Mucosa of rectum (tissue), 2 donors: Measurements from ENCODE around the gene OLR1.

Experiments
- H3K27ac ChIP-seq, 2 donors: one replicate each; pipeline ENCODE4 v1.7.0; 2013; ENCODE audit warnings: inconsistent platforms in 2 of 2, low read depth in 2 of 2, low read length in 2 of 2
- H3K27me3 ChIP-seq, 2 donors: one replicate each; pipeline ENCODE4 v1.7.0; 2013; ENCODE audit warnings: low read length in 2 of 2; ENCODE audit not compliant: control insufficient read depth in 2 of 2, insufficient read depth in 2 of 2
- H3K36me3 ChIP-seq, 2 donors: one replicate each; pipeline ENCODE4 v1.7.0; 2013; ENCODE audit warnings: low read length in 2 of 2; ENCODE audit not compliant: control insufficient read depth in 2 of 2, insufficient read depth in 2 of 2
- H3K4me1 ChIP-seq, 2 donors: one replicate each; pipeline ENCODE4 v1.7.0; 2013; ENCODE audit warnings: low read length in 2 of 2, mild to moderate bottlenecking in 1 of 2; ENCODE audit not compliant: control insufficient read depth in 2 of 2, insufficient read depth in 2 of 2
- H3K4me3 ChIP-seq, 2 donors: one replicate each; pipeline ENCODE4 v1.7.0; 2013; ENCODE audit warnings: low read length in 2 of 2
- H3K9ac ChIP-seq, 2 donors: one replicate each; pipeline ENCODE4 v1.7.0; 2013; ENCODE audit warnings: low read length in 2 of 2, low read depth in 1 of 2, mild to moderate bottlenecking in 1 of 2
- H3K9me3 ChIP-seq, 2 donors: one replicate each; pipeline ENCODE4 v1.7.0; 2013; ENCODE audit warnings: low read length in 2 of 2; ENCODE audit not compliant: control insufficient read depth in 2 of 2
- donor health status: healthy.
- donor health status: Normal muscosa, but diverticular disease.

The OLR1 gene

DNA sequence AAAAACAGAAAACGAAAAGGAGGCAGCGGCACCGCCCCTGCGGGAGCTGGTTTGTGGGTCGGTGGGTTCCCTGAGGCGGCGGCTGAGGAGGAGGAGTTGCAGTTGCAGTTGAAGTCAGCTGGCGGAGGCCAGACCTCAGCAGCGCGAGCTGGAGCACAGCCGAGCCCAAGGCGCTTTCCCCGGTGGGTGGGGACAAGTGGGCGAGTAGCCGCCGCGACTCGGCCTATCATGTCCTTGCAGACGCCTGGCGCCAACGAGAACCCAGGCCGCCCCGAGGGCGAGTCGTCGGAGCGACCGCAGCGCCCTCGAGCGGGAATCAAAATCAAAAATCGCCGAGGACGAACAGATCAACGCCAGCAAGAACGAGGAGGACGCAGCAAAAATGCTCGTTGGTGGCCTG, 60.5 kb downstream of the OLR1 start:
- no peak overlapping the region for H3K9ac ChIP-seq
- H3K36me3 ChIP-seq: no peaks in the 10 kb centered on the region
- no peaks in the 10 kb centered on the region for H3K9me3 ChIP-seq
- no peaks in the 10 kb centered on the region for H3K27me3 ChIP-seq
- no peak overlapping the region for H3K27ac ChIP-seq
- H3K4me1 ChIP-seq: no peaks in the 10 kb centered on the region
- H3K4me3 ChIP-seq: no peak overlapping the region

GRCh38 chr12:10110256-10110844, 61.6 kb downstream of the OLR1 start:
- Histone ChIP-seq H3K4me1 (no peaks in the 10 kb centered on the region), H3K27me3 (no peaks in the 10 kb centered on the region), H3K9me3 (no peaks in the 10 kb centered on the region), H3K27ac (no peak overlapping the region), H3K9ac (no peak overlapping the region), H3K36me3 (no peaks in the 10 kb centered on the region), H3K4me3 (no peak overlapping the region)
